Keratinocyte (primary cell): ENCODE results near the gene GRIK2. TPM values are rescaled to one million over a fixed set of nuclear protein-coding genes. Genes with fewer than 3 reads are reported as not detected.

Experiments
- DNase-seq: peaks from one replicate; pipeline ENCODE4 v3.0.0-alpha.2; 2011; ENCODE audit warnings: low read depth, missing footprints, low spot score
- FAIRE-seq: peaks from 2 replicates; lab custom pipeline; 2011; peaks lifted over from hg19 to GRCh38; lab: Jason Lieb, UNC
- H2AFZ ChIP-seq: 2 replicates; pipeline ENCODE4 v1.6.0; 2012; ENCODE audit warnings: low read length, control low read depth, inconsistent platforms; ENCODE audit not compliant: control insufficient read depth
- H3K27ac ChIP-seq: 2 replicates; pipeline ENCODE4 v1.5.1; 2011; ENCODE audit warnings: low read length; ENCODE audit not compliant: control insufficient read depth, insufficient read depth
- H3K27me3 ChIP-seq: 3 replicates; pipeline ENCODE4 v1.6.0; 2011; ENCODE audit warnings: low read length; ENCODE audit not compliant: control insufficient read depth, insufficient read depth; ENCODE audit errors: extremely low read depth
- H3K36me3 ChIP-seq, 2 experiments: 2 replicates in 1 of 2; 3 replicates in 1 of 2; pipeline ENCODE4 v1.5.1; 2011; ENCODE audit warnings: low read length in 2 of 2, mild to moderate bottlenecking in 1 of 2; ENCODE audit not compliant: control insufficient read depth in 2 of 2, insufficient read depth in 2 of 2; ENCODE audit errors: extremely low read depth in 1 of 2
- H3K4me1 ChIP-seq: 3 replicates; pipeline ENCODE4 v1.5.1; 2011; ENCODE audit warnings: low read length; ENCODE audit not compliant: control insufficient read depth, insufficient read depth; ENCODE audit errors: extremely low read depth
- H3K4me2 ChIP-seq: 3 replicates; pipeline ENCODE4 v1.6.0; 2011; ENCODE audit warnings: low read depth, low read length; ENCODE audit not compliant: control insufficient read depth, insufficient read depth; ENCODE audit errors: extremely low read depth
- H3K4me3 ChIP-seq, 3 experiments: fragments of 200-600 bp in 1 of 3; sonication (generic) in 1 of 3; 2 replicates in 2 of 3; 3 replicates in 1 of 3; pipeline ENCODE4 v1.5.1; 2011 to 2016; ENCODE audit warnings: low read length in 3 of 3, mild to moderate bottlenecking in 3 of 3, control low read depth in 2 of 3, inconsistent platforms in 1 of 3, low read depth in 1 of 3, mixed read lengths in 1 of 3, mixed run types in 1 of 3, moderate library complexity in 1 of 3; ENCODE audit not compliant: control insufficient read depth in 2 of 3, insufficient read depth in 2 of 3; ENCODE audit errors: extremely low read depth in 1 of 3
- H3K79me2 ChIP-seq: 2 replicates; pipeline ENCODE4 v1.6.0; 2012; ENCODE audit warnings: low read length; ENCODE audit not compliant: control insufficient read depth, insufficient read depth
- H3K9ac ChIP-seq: 3 replicates; pipeline ENCODE4 v1.6.0; 2011; ENCODE audit warnings: low read length; ENCODE audit not compliant: control insufficient read depth, insufficient read depth; ENCODE audit errors: extremely low read depth
- H3K9me1 ChIP-seq: 3 replicates; pipeline ENCODE4 v1.6.0; 2011; ENCODE audit warnings: low read length; ENCODE audit not compliant: control insufficient read depth, insufficient read depth; ENCODE audit errors: extremely low read depth
- H3K9me3 ChIP-seq: 2 replicates; pipeline ENCODE4 v1.5.1; 2012; ENCODE audit warnings: low read depth, low read length; ENCODE audit not compliant: control insufficient read depth
- H4K20me1 ChIP-seq: 3 replicates; pipeline ENCODE4 v1.6.0; 2011; ENCODE audit warnings: low read length; ENCODE audit not compliant: control insufficient read depth, insufficient read depth; ENCODE audit errors: extremely low read depth
- CTCF ChIP-seq, 3 experiments: IDR thresholded peaks in 1 of 3; conservative IDR thresholded peaks in 1 of 3; optimal IDR thresholded peaks in 1 of 3; 2 replicates in 2 of 3; 3 replicates in 1 of 3; pipeline versions ENCODE3 to v1.5.1; 2011; ENCODE audit warnings: low read length in 3 of 3, mild to moderate bottlenecking in 3 of 3, moderate library complexity in 2 of 3, control low read depth in 1 of 3, inconsistent platforms in 1 of 3; ENCODE audit not compliant: insufficient read depth in 2 of 3; ENCODE audit errors: extremely low read depth in 1 of 3
- EZH2 ChIP-seq: IDR thresholded peaks from one replicate; pipeline ENCODE4 v1.6.1; 2012; ENCODE audit warnings: inconsistent platforms, mild to moderate bottlenecking, low read length, moderate library complexity
- dilution Hi-C: fragments of 300-500 bp; cut with MboI; formaldehyde crosslinking; loops from one replicate; pipeline ENCODE4 v1.7.0; 2020; ENCODE audit warnings: low sequenced_read_pairs; ENCODE audit not compliant: extremely low pct_ligation_motif_present
- polyA plus RNA-seq, 5 experiments: library from polyadenylated mRNA; depleted of rRNA in 3 of 5; stranded (reverse) in 3 of 5; stranded (forward) in 1 of 5; unstranded in 1 of 5; fragments of >200 nt; gene quantifications; 1 replicate in 1 of 5; 2 replicates in 3 of 5; 3 replicates in 1 of 5; pipeline versions ENCODE4 v1.2.1 to v1.2.3, GENCODE V29; 2011 to 2012; ENCODE audit warnings: missing spikeins in 2 of 5, low read depth in 1 of 5, low replicate concordance in 1 of 5

GRIK2 gene
- polyA plus RNA-seq, 1 donor (not counting 4 experiments of a cell fraction or from before 2014, with no cell fraction given), result 0.01 TPM

DNA sequence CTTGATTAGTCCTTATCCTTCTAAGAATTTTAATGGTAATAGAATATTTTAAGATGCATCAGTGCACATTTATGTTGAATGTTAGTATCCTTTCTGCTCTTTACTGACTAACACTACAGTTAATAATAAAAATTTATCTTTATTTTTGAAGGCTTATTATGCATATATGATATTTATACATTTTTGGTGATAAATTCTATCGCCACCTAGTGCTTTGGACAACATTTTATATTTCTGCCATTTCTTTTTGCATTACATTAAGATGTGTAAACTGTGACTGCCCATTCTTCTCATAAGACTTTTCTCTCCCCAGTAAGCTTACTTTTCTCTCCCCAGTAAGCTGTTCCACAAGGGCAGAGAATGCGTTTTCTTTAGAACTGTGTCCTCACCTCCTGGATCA is 252.3 kb downstream of the GRIK2 start:
- H3K9me1 ChIP-seq, result no peaks in the 10 kb centered on the region
- dilution Hi-C loops, result no loop called here
- no peaks in the 10 kb centered on the region for H3K36me3 ChIP-seq
- no peaks in the 10 kb centered on the region for H3K79me2 ChIP-seq
- no peak overlapping the region for H3K4me2 ChIP-seq
- no peaks in the 10 kb centered on the region for H4K20me1 ChIP-seq
- H3K9me3 ChIP-seq, result no peaks in the 10 kb centered on the region
- no peak overlapping the region for H3K4me3 ChIP-seq
- H2AFZ ChIP-seq, result no peak overlapping the region
- H3K4me1 ChIP-seq, result no peaks in the 10 kb centered on the region
- FAIRE-seq, result no peak
- no peaks in the 10 kb centered on the region for H3K27me3 ChIP-seq
- H3K9ac ChIP-seq, result no peak overlapping the region
- H3K27ac ChIP-seq, result no peak overlapping the region
- no peak for TF ChIP-seq CTCF (optimal IDR thresholded peaks at IDR 0.05 in 1 of 3, IDR thresholded peaks at IDR 0.05 in 1 of 3, conservative IDR thresholded peaks at IDR 0.05 in 1 of 3; ENCODE audit: extremely low read depth in 1 of 3, insufficient read depth in 2 of 3, low read length in 3 of 3)
- no peak for TF ChIP-seq EZH2
- DNase-seq, result no peak

- DNase-seq, result no peak
- Histone ChIP-seq H2AFZ (no peak overlapping the region), H4K20me1 (no peaks in the 10 kb centered on the region), H3K4me1 (no peaks in the 10 kb centered on the region), H3K4me3 (no peak overlapping the region), H3K9me3 (no peaks in the 10 kb centered on the region), H3K79me2 (no peaks in the 10 kb centered on the region), H3K9me1 (no peaks in the 10 kb centered on the region), H3K4me2 (no peak overlapping the region), H3K27me3 (no peaks in the 10 kb centered on the region), H3K36me3 (no peaks in the 10 kb centered on the region), H3K27ac (no peak overlapping the region), H3K9ac (no peak overlapping the region)
- dilution Hi-C loops, result no loop called here
- TF ChIP-seq CTCF (optimal IDR thresholded peaks at IDR 0.05 in 1 of 3, IDR thresholded peaks at IDR 0.05 in 1 of 3, conservative IDR thresholded peaks at IDR 0.05 in 1 of 3; ENCODE audit: extremely low read depth in 1 of 3, insufficient read depth in 2 of 3, low read length in 3 of 3), result no peak
- TF ChIP-seq EZH2, result no peak
- FAIRE-seq, result no peak
These were observed 257.0 kb downstream of the GRIK2 start for GRCh38 chr6:101650402-101651100.
